ENCODE results near the gene RPL34.
"Not testable (repeated sequence)": the region's sequence is repeated elsewhere in the genome, so short reads cannot be mapped to it uniquely, and the experiment has no call there.

The RPL34 gene
- 630 to 868 reads per million in 2 donors for total RNA-seq

GRCh38 chr4:108620101-108620932, at the start of gene RPL34:
RPL34 (plus strand) TSS chr4:108620576; CDS start chr4:108621960, 1,384 bp downstream.
- peak; percentile 78 to 99 (median 96) for DNase-seq

GRCh38 chr4:108570993-108571569, 49.3 kb upstream of the RPL34 start:
- no peak for DNase-seq

DNA sequence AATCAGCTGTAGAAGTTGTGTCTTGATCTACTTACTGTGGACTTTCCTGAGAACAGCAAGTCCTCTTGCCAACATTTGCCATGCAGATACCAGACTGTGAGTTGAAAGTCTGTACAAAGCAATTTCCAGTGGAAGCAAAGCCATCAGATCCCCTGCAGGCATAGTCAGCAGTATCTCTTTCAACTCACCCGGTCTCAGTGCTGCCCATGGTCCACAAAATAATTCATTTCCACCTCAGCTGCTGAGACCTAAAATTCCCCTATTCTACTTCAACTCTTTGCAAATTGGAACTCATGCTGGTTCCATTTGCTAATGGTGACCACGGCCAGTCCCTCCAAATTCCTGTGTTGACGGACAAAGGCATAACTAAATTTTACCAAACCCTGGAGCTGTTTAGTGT, 46.0 kb upstream of the RPL34 start:
- no peak for DNase-seq

- no peak for DNase-seq
Measured at GRCh38 chr4:108581083-108581482, 39.3 kb upstream of the RPL34 start.

- no peak for DNase-seq
Measured at GRCh38 chr4:108586778-108587177, 33.6 kb upstream of the RPL34 start.

DNA sequence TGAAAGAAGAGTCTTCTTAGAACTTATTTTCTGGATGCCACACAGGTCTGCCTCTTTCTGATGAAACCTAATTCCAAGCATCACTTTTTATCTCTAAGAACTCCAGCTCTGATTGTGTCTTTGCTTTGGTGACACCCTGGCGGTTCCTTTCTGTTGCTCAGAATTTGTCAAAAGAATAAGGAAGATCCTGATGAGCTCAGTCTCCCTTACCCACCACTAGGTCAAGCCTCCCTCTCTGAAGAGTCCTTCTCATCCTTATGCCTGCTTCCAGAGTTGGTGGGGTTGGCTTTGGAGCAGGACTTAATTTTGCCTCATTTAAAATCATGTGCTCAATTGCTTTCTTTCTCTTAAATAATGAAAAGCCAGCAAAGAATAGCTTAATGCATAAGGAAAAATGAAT, 31.5 kb upstream of the RPL34 start:
- DNase-seq, result no peak

GRCh38 chr4:108589961-108590360, 30.4 kb upstream of the RPL34 start:
- DNase-seq, result no peak

DNA sequence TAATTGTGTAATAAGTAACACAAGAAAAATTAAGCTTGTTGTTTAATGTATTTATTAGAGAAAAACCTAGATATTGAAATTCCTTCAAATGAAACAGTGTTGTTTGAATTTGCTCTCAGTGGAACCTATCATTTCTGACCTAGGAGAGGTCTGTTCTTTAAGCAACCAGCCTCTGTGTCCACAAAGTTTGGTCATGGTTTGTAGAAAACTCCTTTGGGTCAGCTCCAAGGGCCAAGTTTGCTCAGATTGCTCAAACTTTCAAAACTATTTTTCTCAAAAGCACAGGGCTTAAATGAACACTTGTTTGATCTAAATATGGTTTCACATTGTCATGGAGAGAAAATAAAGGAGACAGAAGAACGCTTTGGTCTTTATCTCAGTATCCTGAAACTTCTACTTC, 29.6 kb upstream of the RPL34 start:
- no peak for DNase-seq

- no peak for DNase-seq
Measured at GRCh38 chr4:108592674-108592986, 27.7 kb upstream of the RPL34 start.

GRCh38 chr4:108594296-108594695, 26.1 kb upstream of the RPL34 start:
- not testable (repeated sequence) for DNase-seq

DNA sequence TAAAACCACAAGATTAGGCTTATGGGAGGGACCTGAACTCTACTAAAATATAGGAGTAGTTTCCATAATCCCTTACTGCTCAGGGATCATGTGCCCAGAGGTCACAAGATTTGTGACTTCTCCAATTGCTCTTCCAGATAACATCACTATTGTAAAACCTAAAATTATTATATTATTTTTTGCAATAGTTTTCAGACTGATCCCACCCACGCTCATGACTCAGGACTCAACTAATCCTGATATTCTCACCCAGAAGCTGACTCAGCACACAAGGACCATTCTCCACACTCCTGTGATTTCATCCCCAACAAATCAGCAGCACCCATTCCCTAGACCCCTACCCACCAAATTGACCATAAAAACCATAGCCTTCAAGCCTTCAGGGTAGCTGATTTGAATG, 24.0 kb upstream of the RPL34 start:
- DNase-seq, result no peak

- DNase-seq, result no peak
Measured at GRCh38 chr4:108601106-108601505, 19.3 kb upstream of the RPL34 start.

GRCh38 chr4:108601532-108601931, 18.8 kb upstream of the RPL34 start:
- DNase-seq, result peak in 1 of 5 experiments; percentile 43

- DNase-seq, result no peak
Measured at GRCh38 chr4:108602163-108602562, 18.2 kb upstream of the RPL34 start.

DNA sequence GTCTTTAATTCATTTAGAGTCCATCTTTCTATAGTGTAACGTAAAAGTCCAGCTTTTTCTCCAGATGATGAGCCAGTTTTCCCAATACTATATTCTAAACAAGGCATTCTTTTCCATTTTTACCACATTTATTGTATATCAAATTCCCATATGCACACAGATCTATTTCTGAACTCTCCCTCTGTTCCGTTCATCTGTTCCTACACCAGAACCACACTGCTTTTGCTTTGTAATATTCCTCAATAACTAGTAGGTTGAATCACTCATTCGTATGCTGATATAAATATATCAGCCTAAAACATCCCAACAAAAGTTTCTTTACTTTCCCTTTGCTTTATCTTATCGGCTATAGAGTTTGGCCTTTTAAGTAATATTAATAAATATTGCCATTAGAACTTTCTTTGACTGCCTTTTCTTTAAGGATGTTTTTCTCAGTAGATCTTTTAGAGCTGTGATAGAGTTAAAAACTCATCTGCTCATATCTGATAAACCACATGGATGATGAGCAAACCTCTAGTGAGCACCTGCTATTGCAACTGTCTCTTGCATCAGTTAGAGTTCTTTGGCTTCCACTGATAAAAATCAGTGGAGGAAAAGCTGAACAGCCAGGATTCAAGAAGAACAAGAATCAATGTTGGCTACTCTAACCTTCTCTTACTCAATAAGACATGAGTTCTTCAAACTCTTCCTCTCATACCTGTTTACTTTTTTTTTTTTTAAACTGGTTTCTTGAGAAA, 13.1 kb upstream of the RPL34 start:
- DNase-seq, result no peak

GRCh38 chr4:108611365-108611764, 9.0 kb upstream of the RPL34 start:
- no peak for DNase-seq

- DNase-seq, result no peak
Measured at GRCh38 chr4:108612365-108612764, 8.0 kb upstream of the RPL34 start.

GRCh38 chr4:108619372-108620100, 840 bp upstream of the RPL34 start:
- peak in 1 of 5 experiments; percentile 52 for DNase-seq

DNA sequence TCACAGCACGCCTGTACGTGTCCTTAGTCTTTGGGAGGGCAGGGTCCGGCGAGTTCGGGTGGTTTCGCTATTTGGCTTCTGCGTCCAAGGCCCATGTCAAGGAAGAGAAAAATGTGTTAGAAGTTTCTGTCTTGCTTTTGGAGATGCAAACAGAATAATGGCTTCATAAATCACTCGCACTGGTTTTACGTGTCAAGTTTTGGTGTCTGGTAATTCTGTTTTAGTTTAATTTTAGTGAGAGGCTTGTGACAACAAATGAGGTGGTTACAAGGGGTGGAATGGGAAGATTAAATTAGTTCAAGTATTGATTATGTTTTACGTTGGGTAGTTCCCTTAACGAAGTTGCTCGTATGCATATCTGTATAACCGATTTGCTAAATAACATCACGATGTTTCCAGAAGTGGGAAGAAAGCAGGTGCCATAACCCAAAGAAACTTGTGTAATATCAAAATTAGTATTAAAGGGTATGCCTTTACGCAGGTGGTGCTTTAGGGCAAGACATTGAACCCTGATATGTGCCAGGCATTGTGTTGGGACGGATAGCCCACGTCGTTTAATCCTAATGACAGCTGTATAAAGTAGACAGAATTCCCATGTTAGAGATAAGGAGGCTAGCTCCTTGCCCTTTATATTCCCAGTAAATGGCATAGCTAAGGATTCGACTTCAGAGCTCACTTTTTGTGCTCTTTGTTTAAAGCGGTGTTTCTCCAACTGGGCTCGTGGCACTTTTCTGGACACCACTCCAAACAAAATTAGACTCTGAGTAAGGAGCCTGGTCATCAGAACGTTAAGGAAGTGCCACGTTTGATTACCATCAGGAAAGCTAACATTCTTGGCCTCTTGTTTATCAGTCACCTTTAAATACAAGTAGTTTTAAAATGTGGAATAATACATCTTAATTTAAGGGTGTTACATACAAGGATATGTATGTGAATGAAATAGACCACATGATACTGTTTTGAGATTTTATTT, 843 bp downstream of the RPL34 start:
- no peak for DNase-seq

DNA sequence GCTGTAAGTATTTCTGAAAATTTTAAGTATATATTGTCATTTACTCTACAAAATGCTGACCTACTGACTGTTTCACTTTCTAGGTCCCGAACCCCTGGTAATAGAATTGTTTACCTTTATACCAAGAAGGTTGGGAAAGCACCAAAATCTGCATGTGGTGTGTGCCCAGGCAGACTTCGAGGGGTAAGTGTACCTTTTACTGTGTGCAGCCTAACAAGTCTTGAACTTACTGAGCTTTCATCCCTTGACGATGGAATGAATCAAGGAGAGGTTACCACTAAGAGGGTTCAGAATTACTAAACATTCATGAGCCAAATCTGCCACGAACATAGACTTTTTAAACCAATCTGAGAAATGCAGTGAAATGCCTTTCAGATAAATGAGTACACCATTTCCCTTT, 1.6 kb downstream of the RPL34 start:
- peak in 1 of 5 experiments; percentile 26 for DNase-seq

- DNase-seq, result no peak
Measured at GRCh38 chr4:108622828-108623227, 2.5 kb downstream of the RPL34 start.
